ENCODE measurements around the gene CDK6. TPM values are rescaled to one million over a fixed set of nuclear protein-coding genes. Genes with fewer than 3 reads are reported as not detected.
A peak's percentile ranks its signal among the peaks of the same experiment; 100 is the strongest.

Gene CDK6
- total and polyA plus RNA-seq, 4 donors, result 1.6 to 66.4 (median 12.1) TPM

- Histone ChIP-seq H3K9me3 (ENCODE audit: control insufficient read depth in 4 of 4, insufficient read depth in 3 of 4, low read length in 3 of 4) (no peaks in the 10 kb centered on the region), H3K27me3 (ENCODE audit: control insufficient read depth in 3 of 3, insufficient read depth in 3 of 3, low read length in 2 of 3) (no peaks in the 10 kb centered on the region), H3K27ac (ENCODE audit: low read depth in 1 of 2, low read length in 1 of 2) (no peak overlapping the region), H3K36me3 (ENCODE audit: control insufficient read depth in 4 of 4, insufficient read depth in 4 of 4, low read length in 4 of 4) (peaks cover 0 to 13% (median 2%) of the 10 kb centered on the region in 4 donors), H3K4me3 (no peak overlapping the region), H3K9ac (ENCODE audit: insufficient read depth in 1 of 2, low read length in 2 of 2) (no peak overlapping the region), H3K4me1 (ENCODE audit: control insufficient read depth in 5 of 5, insufficient read depth in 5 of 5, low read length in 5 of 5) (peaks cover 0 to 42% (median 16%) of the 10 kb centered on the region in 5 donors)
- DNase-seq (no peak), ATAC-seq (ENCODE audit: insufficient read depth, low FRiP score) (no peak)
- WGBS, 2 donors, result 71 to 90% methylated on average over 1 of the region's 1 CpG
- TF ChIP-seq CTCF (IDR thresholded peaks at IDR 0.05; ENCODE audit: control extremely low read depth, extremely low read depth), result no peak
Measured at GRCh38 chr7:92830027-92830426, 6.3 kb downstream of the CDK6 start.

GRCh38 chr7:92827464-92828120 is 8.8 kb downstream of the CDK6 start:
- H3K27me3 ChIP-seq (ENCODE audit: control insufficient read depth in 3 of 3, insufficient read depth in 3 of 3, low read length in 2 of 3), result no peaks in the 10 kb centered on the region
- peak overlapping the region in 1 of 2 donors; percentile 9 for H3K27ac ChIP-seq (ENCODE audit: low read depth in 1 of 2, low read length in 1 of 2)
- ATAC-seq (ENCODE audit: insufficient read depth, low FRiP score) (no peak), DNase-seq (no peak)
- no peak overlapping the region for H3K9ac ChIP-seq (ENCODE audit: insufficient read depth in 1 of 2, low read length in 2 of 2)
- H3K9me3 ChIP-seq (ENCODE audit: control insufficient read depth in 4 of 4, insufficient read depth in 3 of 4, low read length in 3 of 4), result no peaks in the 10 kb centered on the region
- H3K4me3 ChIP-seq, result no peak overlapping the region
- TF ChIP-seq CTCF (IDR thresholded peaks at IDR 0.05; ENCODE audit: control extremely low read depth, extremely low read depth), result no peak
- 31 to 41% methylated on average over 3 of the region's 3 CpGs for WGBS, 2 donors
- H3K36me3 ChIP-seq (ENCODE audit: control insufficient read depth in 4 of 4, insufficient read depth in 4 of 4, low read length in 4 of 4), result peaks cover 0 to 4% (median under 1%) of the 10 kb centered on the region in 4 donors
- H3K4me1 ChIP-seq (ENCODE audit: control insufficient read depth in 5 of 5, insufficient read depth in 5 of 5, low read length in 5 of 5), result peaks cover 0 to 50% (median 16%) of the 10 kb centered on the region in 5 donors

- Histone ChIP-seq H3K4me1 (ENCODE audit: control insufficient read depth in 5 of 5, insufficient read depth in 5 of 5, low read length in 5 of 5) (peaks cover 0 to 39% (median 10%) of the 10 kb centered on the region in 5 donors), H3K9me3 (ENCODE audit: control insufficient read depth in 4 of 4, insufficient read depth in 3 of 4, low read length in 3 of 4) (no peaks in the 10 kb centered on the region)
- ATAC-seq (ENCODE audit: insufficient read depth, low FRiP score), result no peak
Measured at GRCh38 chr7:92826258-92826938, 10.0 kb downstream of the CDK6 start.

More at GRCh38 chr7:92826258-92826938, 10.0 kb downstream of the CDK6 start:
- Histone ChIP-seq H3K36me3 (ENCODE audit: control insufficient read depth in 4 of 4, insufficient read depth in 4 of 4, low read length in 4 of 4) (peaks cover 0 to 4% (median 0%) of the 10 kb centered on the region in 4 donors), H3K9ac (ENCODE audit: insufficient read depth in 1 of 2, low read length in 2 of 2) (no peak overlapping the region), H3K27me3 (ENCODE audit: control insufficient read depth in 3 of 3, insufficient read depth in 3 of 3, low read length in 2 of 3) (no peaks in the 10 kb centered on the region), H3K27ac (ENCODE audit: low read depth in 1 of 2, low read length in 1 of 2) (no peak overlapping the region), H3K4me3 (no peak overlapping the region)
- 50 to 62% methylated on average over 3 of the region's 3 CpGs for WGBS, 2 donors
- TF ChIP-seq CTCF (IDR thresholded peaks at IDR 0.05; ENCODE audit: control extremely low read depth, extremely low read depth), result no peak
- no peak for DNase-seq

All from lung (tissue), 12 donors.